GM12878 (cell line): Measurements from ENCODE around the gene BMERB1. TPM values are rescaled to one million over a fixed set of nuclear protein-coding genes. Genes with fewer than 3 reads are reported as not detected.

ENCODE experiments used
- ATAC-seq: fragments of 200-7000 bp; cut with Tn5 transposase; 3 replicates; pipeline ENCODE4 v1.9.1; 2020; ENCODE audit warnings: mild to moderate bottlenecking, moderate library complexity
- BruUV-seq: library from RNA; stranded (reverse); fragments of 400-500 nt; replicated peaks from 2 replicates; lab custom pipeline; 2021; lab: Mats Ljungman, UMichigan
- CTCF ChIA-PET: fragments of 300-600 bp; sonication (Branson Sonifier 250); formaldehyde crosslinking; extraction: SDS; loops from one replicate; lab custom pipeline; 2021; ENCODE audit warnings: inconsistent platforms; lab: Yijun Ruan, JAX
- POLR2A ChIA-PET: fragments of 350-600 bp; formaldehyde crosslinking; extraction: SDS; loops from one replicate; lab custom pipeline; 2021; ENCODE audit warnings: inconsistent platforms; lab: Charles Lee
- RAD21 ChIA-PET: fragments of 300-600 bp; sonication (Branson Sonifier 250); formaldehyde crosslinking; loops from one replicate; lab custom pipeline; 2023; ENCODE audit warnings: antibody characterized with exemption; ENCODE audit not compliant: unreplicated experiment; lab: Charles Lee
- SMC1A ChIA-PET: fragments of 300-600 bp; sonication (Branson Sonifier 250); formaldehyde crosslinking; loops from one replicate; lab custom pipeline; 2023; ENCODE audit not compliant: unreplicated experiment, uncharacterized antibody; lab: Charles Lee
- DNase-seq: peaks from one replicate; pipeline ENCODE4 v3.0.0-alpha.2; 2011; ENCODE audit warnings: low read depth, low spot score
- FAIRE-seq: peaks from 3 replicates; lab custom pipeline; 2011; peaks lifted over from hg19 to GRCh38; lab: Jason Lieb, UNC
- H2AFZ ChIP-seq: 2 replicates; pipeline ENCODE4 v1.6.0; 2011; ENCODE audit warnings: low read depth, low read length, control low read depth; ENCODE audit not compliant: control insufficient read depth
- H3K27ac ChIP-seq: 2 replicates; pipeline ENCODE4 v1.5.1; 2011; ENCODE audit warnings: control low read depth; ENCODE audit not compliant: control insufficient read depth, insufficient read depth
- H3K27me3 ChIP-seq, 2 experiments: replicated peaks in 1 of 2; 2 replicates each; pipeline versions ENCODE4 v1.6.0 to v1.6.1; 2011; ENCODE audit warnings: low read length in 1 of 2; ENCODE audit not compliant: control insufficient read depth in 2 of 2, insufficient read depth in 2 of 2
- H3K36me3 ChIP-seq, 2 experiments: 2 replicates each; pipeline ENCODE4 v1.5.1; 2011; ENCODE audit warnings: low read length in 1 of 2; ENCODE audit not compliant: control insufficient read depth in 2 of 2, insufficient read depth in 2 of 2
- H3K4me1 ChIP-seq: 2 replicates; pipeline ENCODE4 v1.6.1; 2011; ENCODE audit warnings: mild to moderate bottlenecking, low read length, moderate library complexity, mixed read lengths; ENCODE audit not compliant: control insufficient read depth, insufficient read depth
- H3K4me2 ChIP-seq: 2 replicates; pipeline ENCODE4 v1.6.0; 2011; ENCODE audit warnings: control low read depth; ENCODE audit not compliant: control insufficient read depth, insufficient read depth
- H3K4me3 ChIP-seq: fragments of 200-600 bp; sonication (generic); 2 replicates; pipeline ENCODE4 v1.5.1; 2016
- H3K79me2 ChIP-seq: 2 replicates; pipeline ENCODE4 v1.6.0; 2011; ENCODE audit warnings: low read length; ENCODE audit not compliant: control insufficient read depth, insufficient read depth
- H3K9ac ChIP-seq: 2 replicates; pipeline ENCODE4 v1.8.0; 2011; ENCODE audit warnings: low read length, control low read depth, mixed read lengths; ENCODE audit not compliant: control insufficient read depth, insufficient read depth
- H3K9me3 ChIP-seq: replicated peaks from 3 replicates; pipeline ENCODE4 v1.5.1; 2011; ENCODE audit warnings: mild to moderate bottlenecking, low read length; ENCODE audit not compliant: control insufficient read depth, insufficient read depth
- H4K20me1 ChIP-seq: 2 replicates; pipeline ENCODE4 v1.6.0; 2011; ENCODE audit not compliant: control insufficient read depth, insufficient read depth
- CHD1 ChIP-seq: IDR thresholded peaks from 2 replicates; pipeline ENCODE4 v1.6.1; 2012; ENCODE audit warnings: low read depth, low read length, improper control_type of control experiment
- HDGF ChIP-seq: fragments of 450-650 bp; IDR thresholded peaks from 2 replicates; pipeline ENCODE4 v1.6.1; 2016; ENCODE audit warnings: antibody characterized with exemption
- MTA2 ChIP-seq: fragments of 450-650 bp; IDR thresholded peaks from 2 replicates; pipeline ENCODE4 v1.6.1; 2016; ENCODE audit warnings: low read depth, mild to moderate bottlenecking, moderate library complexity
- NFYA ChIP-seq: IDR thresholded peaks from 2 replicates; pipeline ENCODE4 v1.6.1; 2011; ENCODE audit warnings: low read depth, mild to moderate bottlenecking, low read length, improper control_type of control experiment, borderline replicate concordance
- NR2F1 ChIP-seq: fragments of 450-650 bp; conservative IDR thresholded peaks from 2 replicates; pipeline ENCODE4 v1.6.1; 2017; ENCODE audit warnings: mild to moderate bottlenecking
- POU2F2 ChIP-seq: IDR thresholded peaks from 3 replicates; pipeline ENCODE4 v1.6.1; 2011; ENCODE audit warnings: low read depth, mild to moderate bottlenecking, low read length, borderline replicate concordance
- RUNX3 ChIP-seq: IDR thresholded peaks from 2 replicates; pipeline ENCODE4 v1.6.1; 2012; ENCODE audit warnings: low read length, inconsistent platforms
- TAF1 ChIP-seq: IDR thresholded peaks from 2 replicates; pipeline ENCODE4 v1.6.1; 2011; ENCODE audit warnings: mild to moderate bottlenecking, low read depth, low read length, borderline replicate concordance
- TCF12 ChIP-seq: IDR thresholded peaks from 2 replicates; pipeline ENCODE4 v1.6.1; 2011; ENCODE audit warnings: low read depth, mild to moderate bottlenecking, low read length
- YY1 ChIP-seq: IDR thresholded peaks from 2 replicates; pipeline ENCODE4 v1.6.1; 2011; ENCODE audit warnings: low read depth, mild to moderate bottlenecking, low read length
- ZNF592 ChIP-seq: fragments of 450-650 bp; IDR thresholded peaks from 2 replicates; pipeline ENCODE4 v1.6.1; 2017; ENCODE audit warnings: mild to moderate bottlenecking, moderate library complexity
- WGBS: methylation state at CpG from one replicate; pipeline ENCODE4 v1.1.6; 2016; ENCODE audit warnings: low lambda C conversion rate; ENCODE audit not compliant: insufficient replicate concordance, insufficient coverage; ENCODE audit errors: missing lambda C conversion rate; 5-methylcytosine and 5-hydroxymethylcytosine counted together
- in situ Hi-C: fragments of 300-500 bp; cut with MboI; formaldehyde crosslinking; loops from 9 replicates; pipeline ENCODE4 v1.14.3; 2018; ENCODE audit warnings: mixed read lengths
- intact Hi-C: fragments of 100-400 bp; cut with micrococcal nuclease; formaldehyde crosslinking; loops from one replicate; pipeline ENCODE4 v1.14.2; 2022; ENCODE audit not compliant: unreplicated experiment
- polyA plus RNA-seq, 11 experiments: library from polyadenylated mRNA; depleted of rRNA in 4 of 11; unstranded in 6 of 11; stranded (reverse) in 5 of 11; fragments of >200 nt; fragmentation: Nextera tagmentation in 4 of 11; fragmentation: Illumina TruSeq in 1 of 11; extraction: Ambion mirVana in 4 of 11; extraction: Trizol in 1 of 11; gene quantifications; 1 replicate in 1 of 11; 2 replicates in 10 of 11; pipeline versions ENCODE4 v1.2.1 to v1.2.3, GENCODE V29; 2011 to 2016; ENCODE audit warnings: inconsistent platforms in 2 of 11, missing spikeins in 2 of 11, low read depth in 1 of 11
- total RNA-seq, 4 experiments: library from RNA; depleted of rRNA in 3 of 4; stranded (reverse); fragments of >200 nt in 3 of 4; fragmentation: Illumina TruSeq in 1 of 4; extraction: Trizol in 1 of 4; gene quantifications; 2 replicates each; pipeline versions ENCODE4 v1.2.1 to v1.2.3, GENCODE V29; 2013 to 2021
- TF ChIP-seq, protein P1 (sequence below): IDR thresholded peaks from 2 replicates; pipeline ENCODE4 v1.6.1; 2011; ENCODE audit warnings: low read depth, mild to moderate bottlenecking, low read length, moderate library complexity, borderline replicate concordance; ENCODE audit errors: extremely low read depth
- TF ChIP-seq, protein P2 (sequence below): IDR thresholded peaks from 2 replicates; pipeline ENCODE4 v1.6.1; 2012; ENCODE audit warnings: improper control_type of control experiment, low read depth, low read length; ENCODE audit not compliant: insufficient replicate concordance

Gene BMERB1
- total and polyA plus RNA-seq, 10 of the 15 experiments (the other 5 are each of a cell fraction or from before 2014, with no cell fraction given) = 0.05 to 0.68 (median 0.34) TPM

DNA sequence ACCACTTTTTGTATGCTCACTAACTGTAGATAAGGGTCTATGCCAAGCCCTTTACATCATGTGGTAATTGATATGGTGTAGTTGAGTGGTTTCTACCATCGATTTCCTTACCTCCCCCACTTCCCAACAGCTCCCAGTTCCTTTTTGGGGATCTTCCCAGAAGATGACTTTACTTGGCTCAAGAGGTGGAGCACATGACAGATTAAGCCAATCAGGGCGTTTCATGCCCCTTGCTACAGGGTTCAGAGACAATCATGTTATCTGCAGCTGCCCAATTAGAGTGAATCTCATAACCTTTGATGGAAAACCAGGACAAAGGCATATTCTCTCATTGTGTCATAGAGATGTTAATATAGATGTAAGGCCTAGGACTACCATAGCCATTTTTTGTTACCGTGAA is 16.2 kb upstream of the BMERB1 start:
- no peak for ATAC-seq
- no peak overlapping the region for H3K9ac ChIP-seq
- intact Hi-C loops = no loop called here
- H3K4me3 ChIP-seq = no peak overlapping the region
- in situ Hi-C loops = loop anchor here (25.0 kb wide), 1 partner anchor 606 kb away; no protein-coding TSS in a partner anchor
- RAD21 ChIA-PET = no interaction called here
- no peaks in the 10 kb centered on the region for H3K27me3 ChIP-seq
- SMC1A ChIA-PET = no interaction called here
- H3K4me1 ChIP-seq = no peaks in the 10 kb centered on the region
- H4K20me1 ChIP-seq = no peaks in the 10 kb centered on the region
- no peak for DNase-seq
- FAIRE-seq = no peak
- POLR2A ChIA-PET = no interaction called here
- CTCF ChIA-PET = interaction anchor here (0.6 kb wide), 1 partner anchor 366 kb away, joined by 3 read pairs; no protein-coding TSS in a partner anchor
- WGBS = 33% methylated on average over 3 of the region's 3 CpGs
- no peak overlapping the region for H3K27ac ChIP-seq
- no peaks in the 10 kb centered on the region for H3K79me2 ChIP-seq
- no peaks in the 10 kb centered on the region for H3K36me3 ChIP-seq
- no peaks in the 10 kb centered on the region for H3K9me3 ChIP-seq
- H2AFZ ChIP-seq = no peak overlapping the region
- no peak overlapping the region for H3K4me2 ChIP-seq
- BruUV-seq = no TSS peak
- TF ChIP-seq MTA2 (no peak), HDGF (no peak), POU2F2 (no peak), NFYA (no peak), TCF12 (no peak), NR2F1 (no peak), ZNF592 (no peak), YY1 (no peak), TAF1 (no peak), RUNX3 (no peak), CHD1 (no peak)
- TF ChIP-seq, protein P1, sequence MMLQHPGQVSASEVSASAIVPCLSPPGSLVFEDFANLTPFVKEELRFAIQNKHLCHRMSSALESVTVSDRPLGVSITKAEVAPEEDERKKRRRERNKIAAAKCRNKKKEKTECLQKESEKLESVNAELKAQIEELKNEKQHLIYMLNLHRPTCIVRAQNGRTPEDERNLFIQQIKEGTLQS = no peak
- TF ChIP-seq, protein P2, sequence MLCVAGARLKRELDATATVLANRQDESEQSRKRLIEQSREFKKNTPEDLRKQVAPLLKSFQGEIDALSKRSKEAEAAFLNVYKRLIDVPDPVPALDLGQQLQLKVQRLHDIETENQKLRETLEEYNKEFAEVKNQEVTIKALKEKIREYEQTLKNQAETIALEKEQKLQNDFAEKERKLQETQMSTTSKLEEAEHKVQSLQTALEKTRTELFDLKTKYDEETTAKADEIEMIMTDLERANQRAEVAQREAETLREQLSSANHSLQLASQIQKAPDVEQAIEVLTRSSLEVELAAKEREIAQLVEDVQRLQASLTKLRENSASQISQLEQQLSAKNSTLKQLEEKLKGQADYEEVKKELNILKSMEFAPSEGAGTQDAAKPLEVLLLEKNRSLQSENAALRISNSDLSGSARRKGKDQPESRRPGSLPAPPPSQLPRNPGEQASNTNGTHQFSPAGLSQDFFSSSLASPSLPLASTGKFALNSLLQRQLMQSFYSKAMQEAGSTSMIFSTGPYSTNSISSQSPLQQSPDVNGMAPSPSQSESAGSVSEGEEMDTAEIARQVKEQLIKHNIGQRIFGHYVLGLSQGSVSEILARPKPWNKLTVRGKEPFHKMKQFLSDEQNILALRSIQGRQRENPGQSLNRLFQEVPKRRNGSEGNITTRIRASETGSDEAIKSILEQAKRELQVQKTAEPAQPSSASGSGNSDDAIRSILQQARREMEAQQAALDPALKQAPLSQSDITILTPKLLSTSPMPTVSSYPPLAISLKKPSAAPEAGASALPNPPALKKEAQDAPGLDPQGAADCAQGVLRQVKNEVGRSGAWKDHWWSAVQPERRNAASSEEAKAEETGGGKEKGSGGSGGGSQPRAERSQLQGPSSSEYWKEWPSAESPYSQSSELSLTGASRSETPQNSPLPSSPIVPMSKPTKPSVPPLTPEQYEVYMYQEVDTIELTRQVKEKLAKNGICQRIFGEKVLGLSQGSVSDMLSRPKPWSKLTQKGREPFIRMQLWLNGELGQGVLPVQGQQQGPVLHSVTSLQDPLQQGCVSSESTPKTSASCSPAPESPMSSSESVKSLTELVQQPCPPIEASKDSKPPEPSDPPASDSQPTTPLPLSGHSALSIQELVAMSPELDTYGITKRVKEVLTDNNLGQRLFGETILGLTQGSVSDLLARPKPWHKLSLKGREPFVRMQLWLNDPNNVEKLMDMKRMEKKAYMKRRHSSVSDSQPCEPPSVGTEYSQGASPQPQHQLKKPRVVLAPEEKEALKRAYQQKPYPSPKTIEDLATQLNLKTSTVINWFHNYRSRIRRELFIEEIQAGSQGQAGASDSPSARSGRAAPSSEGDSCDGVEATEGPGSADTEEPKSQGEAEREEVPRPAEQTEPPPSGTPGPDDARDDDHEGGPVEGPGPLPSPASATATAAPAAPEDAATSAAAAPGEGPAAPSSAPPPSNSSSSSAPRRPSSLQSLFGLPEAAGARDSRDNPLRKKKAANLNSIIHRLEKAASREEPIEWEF = no peak
